ENCODE results near the gene CIAO3. TPM values are rescaled to one million over a fixed set of nuclear protein-coding genes. Genes with fewer than 3 reads are reported as not detected.

Gene CIAO3
- total RNA-seq, 1 experiment from 2014 or later: 21.9 TPM

GRCh38 chr16:682493-683395, 58.1 kb downstream of the CIAO3 start:
- H3K36me3 Mint-ChIP-seq (ENCODE audit: insufficient read depth in 1 of 3, low read depth in 3 of 3): peaks cover 15 to 46% (median 44%) of the 10 kb centered on the region in 3 experiments; a peak in 6 of 7 replicates
- peak; percentile 28; the same call in 2 of the 3 replicates for TF ChIP-seq CTCF (conservative IDR thresholded peaks at IDR 0.05)
- H2BK120ac ChIP-seq (ENCODE audit: low read depth, low read length, poor library complexity, severe bottlenecking): no peak overlapping the region
- peaks cover 2% of the 10 kb centered on the region; the same call in 1 of the 2 replicates for H3K79me2 ChIP-seq (ENCODE audit: insufficient read depth, low read length)
- no CpG with 5 or more reads among the region's 36 CpGs for WGBS (ENCODE audit: extremely low coverage, insufficient read length, low lambda C conversion rate)
- no peak overlapping the region for H2BK5ac ChIP-seq (ENCODE audit: insufficient read length, low read length)
- H3K4me1 ChIP-seq (ENCODE audit: insufficient read depth, low read length): no peaks in the 10 kb centered on the region
- H3K14ac ChIP-seq (ENCODE audit: insufficient read depth, low read length): no peak overlapping the region
- H2BK20ac ChIP-seq (ENCODE audit: low read depth, low read length, poor library complexity, severe bottlenecking): no peak overlapping the region
- peaks cover 11% of the 10 kb centered on the region for H3K23me2 ChIP-seq (ENCODE audit: insufficient read length, low read depth, low read length, poor library complexity, severe bottlenecking)
- H3K27ac Mint-ChIP-seq: peak overlapping the region in 1 of 3 experiments; percentile 88; a peak in 2 of 7 replicates
- H3K18ac ChIP-seq (ENCODE audit: insufficient read length, low read depth, low read length): no peak overlapping the region
- no peak overlapping the region for H4K91ac ChIP-seq (ENCODE audit: insufficient read length, low read depth, low read length)
- H3K23ac ChIP-seq (ENCODE audit: insufficient read length, low read depth, low read length): no peak overlapping the region
- H3K9me3 ChIP-seq (ENCODE audit: control insufficient read depth, low read depth, low read length): no peaks in the 10 kb centered on the region
- no peaks in the 10 kb centered on the region for H4K20me1 ChIP-seq (ENCODE audit: control insufficient read depth, insufficient read depth, insufficient read length)
- no peak overlapping the region for H2AK5ac ChIP-seq (ENCODE audit: insufficient read length, low read length)
- H3T11ph ChIP-seq (ENCODE audit: low read length): no peak overlapping the region
- H3K4me1 Mint-ChIP-seq: peaks cover 13 to 27% of the 10 kb centered on the region in 2 experiments
- no peak overlapping the region for H3K27ac ChIP-seq (ENCODE audit: insufficient read length, low read depth, low read length)
- H4K5ac ChIP-seq (ENCODE audit: insufficient read length, low read depth, low read length): no peak overlapping the region
- H2AFZ ChIP-seq (ENCODE audit: low read length): no peak overlapping the region
- H3K56ac ChIP-seq (ENCODE audit: insufficient read length, low read depth, low read length): no peak overlapping the region
- no peak overlapping the region for H4K8ac ChIP-seq (replicated peaks; ENCODE audit: insufficient read length, low read depth, low read length)
- H3K4me2 ChIP-seq (ENCODE audit: insufficient read depth, insufficient read length, low read length): peak overlapping the region; percentile 15
- no peaks in the 10 kb centered on the region for H3K9me3 Mint-ChIP-seq
- no peaks in the 10 kb centered on the region for H3K79me1 ChIP-seq (ENCODE audit: insufficient read depth, low read depth, low read length, poor library complexity, severe bottlenecking)
- H2BK12ac ChIP-seq (ENCODE audit: insufficient read length, low read depth, low read length): no peak overlapping the region
- DNase-seq: no peak
- no peaks in the 10 kb centered on the region; the same call in 1 of the 2 replicates for H3K27me3 Mint-ChIP-seq (ENCODE audit: low read depth)
- H2BK15ac ChIP-seq (ENCODE audit: low read depth, low read length): no peak overlapping the region
- H3K4ac ChIP-seq (ENCODE audit: low read depth, low read length): no peak overlapping the region
- H3K4me3 Mint-ChIP-seq: peak overlapping the region; percentile 81 to 86
- no peak overlapping the region for H3K9ac ChIP-seq (ENCODE audit: extremely low read depth, insufficient read length, low read length)
- no peaks in the 10 kb centered on the region for H3K27me3 ChIP-seq (ENCODE audit: insufficient read depth, low read length)

Data from H9 (cell line).